SU-DHL-6 (cell line): ENCODE results near the gene XIST.
"Not testable (repeated sequence)": the region's sequence is repeated elsewhere in the genome, so short reads cannot be mapped to it uniquely, and the experiment has no call there.

Experiments used
- H2AFZ ChIP-seq: fragments of 200-600 bp; sonication (generic); 2 replicates; pipeline ENCODE4 v1.6.1; 2014; ENCODE audit warnings: low read depth, mild to moderate bottlenecking, moderate library complexity, mixed read lengths, antibody characterized with exemption, low read length; ENCODE audit not compliant: severe bottlenecking
- H3F3A ChIP-seq: fragments of 200-600 bp; shearing (Covaris generic); 2 replicates; pipeline ENCODE4 v1.6.0; 2016; ENCODE audit warnings: antibody characterized with exemption, mild to moderate bottlenecking; ENCODE audit not compliant: insufficient read depth
- H3K27ac ChIP-seq: fragments of 200-600 bp; sonication (generic); 2 replicates; pipeline ENCODE4 v1.5.1; 2016; ENCODE audit warnings: low read depth, mild to moderate bottlenecking, low read length, moderate library complexity, mixed read lengths
- H3K27me3 ChIP-seq: fragments of 200-600 bp; sonication (generic), shearing (Covaris generic); 2 replicates; pipeline ENCODE4 v1.6.0; 2014; ENCODE audit warnings: mild to moderate bottlenecking, low read length
- H3K36me3 ChIP-seq: fragments of 200-600 bp; sonication (generic); 2 replicates; pipeline ENCODE4 v1.6.1; 2014; ENCODE audit warnings: mild to moderate bottlenecking, low read length, mixed read lengths
- H3K4me2 ChIP-seq: fragments of 300-600, 200-600 bp; shearing (Covaris generic), sonication (generic); 2 replicates; pipeline ENCODE4 v1.6.0; 2014; ENCODE audit warnings: low read length, low read depth, mild to moderate bottlenecking; ENCODE audit not compliant: poor library complexity, severe bottlenecking
- H3K4me3 ChIP-seq: fragments of 200-600 bp; sonication (generic); 2 replicates; pipeline ENCODE4 v1.5.1; 2014; ENCODE audit warnings: antibody characterized with exemption, low read length, mild to moderate bottlenecking, mixed read lengths; ENCODE audit not compliant: insufficient read depth, poor library complexity, severe bottlenecking
- H3K79me2 ChIP-seq: fragments of 200-600 bp; sonication (generic); 2 replicates; pipeline ENCODE4 v1.6.1; 2014; ENCODE audit warnings: mild to moderate bottlenecking, low read length, moderate library complexity; ENCODE audit not compliant: insufficient read depth
- H3K9ac ChIP-seq: fragments of 200-600 bp; sonication (generic); 2 replicates; pipeline ENCODE4 v1.7.0; 2014; ENCODE audit warnings: mild to moderate bottlenecking, low read length
- H3K9me2 ChIP-seq: fragments of 200-600 bp; sonication (generic); replicated peaks from 2 replicates; pipeline ENCODE4 v1.6.1; 2014; ENCODE audit warnings: low read length; ENCODE audit not compliant: insufficient read depth
- H3K9me3 ChIP-seq: fragments of 200-600 bp; sonication (generic); 2 replicates; pipeline ENCODE4 v1.6.1; 2014; ENCODE audit warnings: low read length, mixed read lengths; ENCODE audit not compliant: insufficient read depth
- H4K20me1 ChIP-seq: fragments of 200-600 bp; sonication (generic); 2 replicates; pipeline ENCODE4 v1.6.1; 2014; ENCODE audit warnings: low read depth, mild to moderate bottlenecking, antibody characterized with exemption, low read length, moderate library complexity, mixed read lengths
- CTCF ChIP-seq: fragments of 200-600 bp; sonication (generic); IDR thresholded peaks from one replicate; pipeline ENCODE4 v1.5.1; 2017; ENCODE audit warnings: antibody characterized with exemption, mild to moderate bottlenecking, low read length, moderate library complexity; ENCODE audit not compliant: insufficient read depth, poor library complexity, severe bottlenecking
- EZH2phosphoT487 ChIP-seq: fragments of 200-600 bp; sonication (generic), shearing (Covaris generic); conservative IDR thresholded peaks from 2 replicates; pipeline ENCODE4 v1.6.1; 2018; ENCODE audit warnings: mild to moderate bottlenecking, antibody characterized with exemption, low read length, moderate library complexity, mixed read lengths

The XIST gene

GRCh38 chrX:73821921-73822559, 30.5 kb downstream of the XIST start:
- Histone ChIP-seq H3K4me3 (no peak overlapping the region), H3F3A (no peaks in the 10 kb centered on the region), H3K27me3 (no peaks in the 10 kb centered on the region), H3K4me2 (no peak overlapping the region), H3K79me2 (no peaks in the 10 kb centered on the region), H4K20me1 (no peaks in the 10 kb centered on the region), H3K27ac (no peak overlapping the region), H3K36me3 (no peaks in the 10 kb centered on the region), H2AFZ (no peak overlapping the region), H3K9me3 (no peaks in the 10 kb centered on the region), H3K9ac (no peak overlapping the region), H3K9me2 (no peaks in the 10 kb centered on the region)
- TF ChIP-seq EZH2phosphoT487: no peak
- no peak for TF ChIP-seq CTCF

GRCh38 chrX:73819864-73820558, 32.5 kb downstream of the XIST start:
- not testable (repeated sequence) for H3K79me2 ChIP-seq, H3K27ac ChIP-seq, H3K9me3 ChIP-seq, H3K9me2 ChIP-seq, H3F3A ChIP-seq, H3K36me3 ChIP-seq, H3K27me3 ChIP-seq, H3K9ac ChIP-seq, H2AFZ ChIP-seq, H3K4me2 ChIP-seq, H4K20me1 ChIP-seq, H3K4me3 ChIP-seq

- H3K9me2 ChIP-seq: no peaks in the 10 kb centered on the region
- H3K79me2 ChIP-seq: no peaks in the 10 kb centered on the region
- H4K20me1 ChIP-seq: no peaks in the 10 kb centered on the region
- no peak overlapping the region for H3K4me3 ChIP-seq
- no peak overlapping the region for H3K9ac ChIP-seq
- TF ChIP-seq EZH2phosphoT487: no peak
- no peak for TF ChIP-seq CTCF
- H3K27ac ChIP-seq: no peak overlapping the region
- no peaks in the 10 kb centered on the region for H3F3A ChIP-seq
- no peaks in the 10 kb centered on the region for H3K36me3 ChIP-seq
- H3K27me3 ChIP-seq: no peaks in the 10 kb centered on the region
- H3K9me3 ChIP-seq: no peaks in the 10 kb centered on the region
- no peak overlapping the region for H3K4me2 ChIP-seq
- H2AFZ ChIP-seq: no peak overlapping the region
Measured at GRCh38 chrX:73818200-73819116, 34.1 kb downstream of the XIST start.
